ENCODE results near the gene SPDYE6. TPM values are rescaled to one million over a fixed set of nuclear protein-coding genes. Genes with fewer than 3 reads are reported as not detected.
"Not testable (repeated sequence)": the region's sequence is repeated elsewhere in the genome, so short reads cannot be mapped to it uniquely, and the experiment has no call there.

Gene SPDYE6
- total RNA-seq, 2 donors from 2014 or later, result not detected

DNA sequence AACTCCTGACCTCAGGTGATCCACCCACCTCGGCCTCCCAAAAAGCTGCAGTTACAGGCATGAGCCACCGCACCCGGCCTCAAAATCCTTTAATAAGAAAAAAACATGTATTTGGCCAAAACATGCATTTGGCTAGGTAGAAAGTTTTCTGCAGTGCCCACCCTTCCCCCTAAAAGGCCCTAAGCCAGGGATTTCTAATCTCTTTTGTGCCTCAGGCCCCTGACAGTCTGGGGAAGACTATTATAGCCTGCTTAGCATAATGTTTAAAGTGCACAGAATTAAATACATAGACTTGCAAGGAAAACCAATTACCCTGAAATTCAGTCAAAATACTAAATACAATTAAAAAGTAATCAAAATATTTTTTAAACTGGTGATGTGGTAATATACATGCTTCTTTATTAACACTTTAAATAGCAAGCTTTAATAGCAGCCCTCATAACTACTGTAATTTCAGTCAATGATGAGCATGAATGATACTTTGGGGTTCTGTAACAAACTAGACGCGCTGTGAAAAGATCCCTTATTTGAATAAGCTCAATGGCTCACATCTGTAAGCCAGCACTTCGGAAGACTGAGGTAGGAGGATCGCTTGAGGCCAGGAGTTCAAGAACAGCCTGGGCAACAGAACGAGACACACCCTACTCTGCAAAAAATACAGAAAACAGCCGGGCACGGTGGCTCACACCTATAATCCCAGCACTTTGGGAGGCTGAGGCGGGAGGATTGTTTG is 29.9 kb downstream of the SPDYE6 start:
- H3K36me3 ChIP-seq, result no peaks in the 10 kb centered on the region
- no peak overlapping the region for H3K4me3 ChIP-seq
- no peaks in the 10 kb centered on the region for H3K27me3 ChIP-seq (replicated peaks; ENCODE audit: insufficient read depth)
- H3K27ac ChIP-seq, result no peak overlapping the region
- no peaks in the 10 kb centered on the region for H3K9me3 ChIP-seq
- ATAC-seq (ENCODE audit: insufficient number of reproducible peaks, low FRiP score, low read depth) (no peak), DNase-seq (ENCODE audit: low spot score) (no peak)
- H3K4me1 ChIP-seq (ENCODE audit: control insufficient read depth in 1 of 2, low read depth in 2 of 2), result no peaks in the 10 kb centered on the region
- no peak for TF ChIP-seq CTCF (IDR thresholded peaks at IDR 0.05)

GRCh38 chr7:102325106-102325505 is 31.1 kb downstream of the SPDYE6 start:
- H3K9me3 ChIP-seq; H3K4me3 ChIP-seq; H3K27me3 ChIP-seq (replicated peaks; ENCODE audit: insufficient read depth); H3K4me1 ChIP-seq (ENCODE audit: control insufficient read depth in 1 of 2, low read depth in 2 of 2); DNase-seq (ENCODE audit: low spot score); H3K36me3 ChIP-seq; ATAC-seq (ENCODE audit: insufficient number of reproducible peaks, low FRiP score, low read depth); H3K27ac ChIP-seq: not testable (repeated sequence)

DNA sequence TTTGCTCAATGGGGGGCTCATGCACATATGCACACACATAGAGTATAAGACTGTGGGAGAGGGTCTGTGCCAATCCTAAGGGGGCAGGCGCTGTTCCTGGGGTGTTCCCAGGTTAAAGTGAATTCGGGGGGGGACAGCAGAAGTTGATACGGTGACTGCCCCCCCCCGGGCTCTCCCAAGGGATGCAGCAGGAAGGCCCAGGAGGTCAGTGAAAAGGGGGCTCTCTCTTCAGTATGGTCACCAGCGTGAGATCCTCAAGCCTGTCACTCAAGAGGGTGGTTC is 32.4 kb downstream of the SPDYE6 start:
- no peak for TF ChIP-seq CTCF (IDR thresholded peaks at IDR 0.05)
- Histone ChIP-seq H3K27me3 (replicated peaks; ENCODE audit: insufficient read depth) (no peaks in the 10 kb centered on the region), H3K4me1 (ENCODE audit: control insufficient read depth in 1 of 2, low read depth in 2 of 2) (no peaks in the 10 kb centered on the region), H3K4me3 (no peak overlapping the region), H3K27ac (no peak overlapping the region), H3K9me3 (no peaks in the 10 kb centered on the region), H3K36me3 (no peaks in the 10 kb centered on the region)
- DNase-seq (ENCODE audit: low spot score), result no peak
- ATAC-seq (ENCODE audit: insufficient number of reproducible peaks, low FRiP score, low read depth), result no peak

- no peak for TF ChIP-seq CTCF (IDR thresholded peaks at IDR 0.05)
- H3K36me3 ChIP-seq, result no peaks in the 10 kb centered on the region
- no peak overlapping the region for H3K4me3 ChIP-seq
- ATAC-seq (ENCODE audit: insufficient number of reproducible peaks, low FRiP score, low read depth) (no peak), DNase-seq (ENCODE audit: low spot score) (no peak)
- no peaks in the 10 kb centered on the region for H3K27me3 ChIP-seq (replicated peaks; ENCODE audit: insufficient read depth)
- H3K9me3 ChIP-seq, result no peaks in the 10 kb centered on the region
- H3K27ac ChIP-seq, result no peak overlapping the region
- no peaks in the 10 kb centered on the region for H3K4me1 ChIP-seq (ENCODE audit: control insufficient read depth in 1 of 2, low read depth in 2 of 2)
Observed at GRCh38 chr7:102322202-102322715, 34.0 kb downstream of the SPDYE6 start.

DNA sequence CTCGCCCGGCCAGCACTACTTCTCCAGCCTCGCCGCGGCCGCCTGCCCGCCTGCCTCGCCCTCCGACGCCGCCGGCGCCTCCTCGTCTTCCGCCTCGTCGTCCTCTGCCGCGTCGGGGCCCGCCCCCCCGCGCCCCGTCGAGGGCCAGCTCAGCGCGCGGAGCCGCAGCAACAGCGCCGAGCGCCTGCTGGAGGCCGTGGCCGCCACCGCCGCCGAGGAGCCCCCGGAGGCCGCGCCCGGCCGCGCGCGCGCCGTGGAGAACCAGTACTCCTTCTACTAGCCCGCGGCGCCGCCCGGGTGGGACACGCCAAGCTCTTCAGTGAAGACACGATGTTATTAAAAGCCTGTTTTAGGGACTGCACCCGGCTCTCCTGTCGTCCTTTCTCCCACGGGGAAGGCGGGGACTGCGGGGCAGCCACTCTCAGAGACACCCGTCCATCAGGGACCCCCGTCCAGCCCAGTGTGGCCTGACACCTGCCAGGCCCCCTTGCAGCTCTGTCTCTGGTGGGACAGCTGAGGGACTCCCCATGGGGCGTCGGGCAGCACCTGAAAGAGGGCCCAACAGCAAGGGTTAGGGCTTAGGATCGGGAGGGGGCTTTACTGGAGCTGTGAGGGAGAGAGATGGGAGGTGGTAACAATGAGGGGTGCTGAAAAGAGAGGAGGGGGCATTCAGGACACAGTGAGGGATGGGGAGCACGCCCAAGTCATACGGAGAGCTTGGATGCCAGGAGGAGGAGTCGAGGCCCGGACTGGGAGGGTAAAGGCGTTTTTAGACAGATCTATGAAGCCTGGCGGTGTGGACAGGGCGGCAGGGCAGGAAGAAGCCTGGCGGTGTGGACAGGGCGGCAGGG is 34.7 kb downstream of the SPDYE6 start:
- ATAC-seq (ENCODE audit: insufficient number of reproducible peaks, low FRiP score, low read depth), result no peak
- Histone ChIP-seq H3K9me3 (no peaks in the 10 kb centered on the region), H3K4me3 (no peak overlapping the region), H3K27me3 (replicated peaks; ENCODE audit: insufficient read depth) (no peaks in the 10 kb centered on the region), H3K36me3 (no peaks in the 10 kb centered on the region), H3K27ac (no peak overlapping the region), H3K4me1 (ENCODE audit: control insufficient read depth in 1 of 2, low read depth in 2 of 2) (no peaks in the 10 kb centered on the region)
- no peak for TF ChIP-seq CTCF (IDR thresholded peaks at IDR 0.05)
- no peak for DNase-seq (ENCODE audit: low spot score)
